T-helper 2 cell treated with Interferon-gamma antibody and Interleukin-4, amounts not matched to agents 100 ng/mL and 5 ng/mL, for 36 hours (primary cell): Measurements from ENCODE around the gene ADGRG7. TPM values are rescaled to one million over a fixed set of nuclear protein-coding genes. Genes with fewer than 3 reads are reported as not detected.

Experiments
- intact Hi-C: fragments of 100-400 bp; cut with micrococcal nuclease; formaldehyde crosslinking; loops from one replicate; pipeline ENCODE4 v1.15.1; 2023
- total RNA-seq: library from RNA; stranded (reverse); gene quantifications from 2 replicates; pipeline ENCODE4 v1.2.3, GENCODE V29; 2022

Gene ADGRG7
- total RNA-seq, 1 donor from 2014 or later: not detected

DNA sequence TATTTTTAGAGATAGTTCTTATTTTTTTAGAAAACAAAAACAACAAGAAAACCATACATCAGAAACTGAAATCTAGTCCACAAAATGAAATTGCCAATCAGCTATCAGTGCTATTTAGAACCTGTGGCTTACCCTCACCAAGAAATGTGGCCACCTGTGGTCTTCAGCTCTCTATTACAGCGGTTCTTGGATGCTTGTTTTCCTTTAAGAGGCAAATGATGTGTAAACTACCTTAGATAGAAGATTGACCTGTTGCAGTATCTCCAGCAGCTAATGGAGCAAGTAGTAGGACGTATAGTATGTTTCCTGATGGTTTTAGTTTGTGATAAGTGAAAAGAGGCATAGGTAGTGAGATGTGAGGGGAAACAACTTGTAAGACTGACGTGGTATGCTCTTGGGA lies 121.1 kb downstream of the ADGRG7 start:
- intact Hi-C loops: no loop called here

DNA sequence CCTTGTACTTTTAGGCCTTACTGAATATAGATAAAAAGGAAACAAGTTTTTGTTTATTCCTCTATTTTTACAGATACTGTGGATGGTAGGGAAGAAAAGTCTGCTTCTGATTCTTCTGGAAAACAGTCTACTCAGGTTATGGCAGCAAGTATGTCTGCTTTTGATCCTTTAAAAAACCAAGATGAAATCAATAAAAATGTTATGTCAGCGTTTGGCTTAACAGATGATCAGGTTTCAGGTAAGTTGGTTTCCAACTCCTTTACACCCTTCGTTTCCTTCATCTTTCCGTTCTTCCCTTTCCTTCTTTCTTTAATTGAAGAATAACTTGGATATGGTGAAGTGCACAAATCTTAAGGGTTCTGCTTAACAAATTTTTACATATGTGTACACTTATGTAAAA lies 123.0 kb downstream of the ADGRG7 start:
- intact Hi-C loops: no loop called here

DNA sequence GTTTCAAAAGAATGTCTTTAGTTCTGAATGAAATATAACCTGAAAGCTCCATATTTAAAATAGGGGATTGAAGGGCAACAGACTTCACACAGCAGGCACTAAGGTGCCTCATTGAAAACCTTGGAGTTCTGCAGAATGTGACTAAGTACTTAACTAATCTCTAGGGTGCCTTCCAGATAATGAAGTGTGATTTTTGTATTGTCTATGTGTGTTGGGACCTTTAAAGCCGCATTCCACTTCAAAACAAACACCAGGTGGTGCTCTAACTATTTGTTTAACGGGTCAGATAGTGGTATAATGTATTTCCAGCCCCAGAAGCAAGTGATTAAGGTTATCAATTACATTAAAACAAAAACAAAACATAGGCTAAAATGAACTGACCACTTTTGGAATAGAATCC lies 127.9 kb downstream of the ADGRG7 start:
- intact Hi-C loops: loop anchor here (5.0 kb wide), 1 partner anchor 645 kb away; no protein-coding TSS in a partner anchor

DNA sequence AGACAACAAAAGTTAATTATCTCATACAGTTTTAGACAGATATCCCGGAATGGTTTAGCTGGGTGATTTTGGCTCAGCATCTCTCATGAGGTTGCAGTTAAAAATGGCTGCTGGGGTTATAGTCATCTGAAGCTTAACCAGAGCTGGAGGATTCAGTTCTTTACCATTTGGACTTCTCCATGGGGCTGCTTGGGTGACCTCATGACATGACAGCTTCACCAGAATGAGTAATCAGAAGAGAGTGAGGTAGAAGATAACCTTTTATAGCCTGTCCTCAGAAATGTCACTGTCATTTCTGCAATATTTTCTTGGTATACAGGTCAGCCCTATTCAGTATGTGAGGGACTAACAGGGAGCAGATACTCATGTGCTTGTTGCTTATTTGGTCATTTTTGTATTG lies 130.8 kb downstream of the ADGRG7 start:
- intact Hi-C loops: no loop called here

DNA sequence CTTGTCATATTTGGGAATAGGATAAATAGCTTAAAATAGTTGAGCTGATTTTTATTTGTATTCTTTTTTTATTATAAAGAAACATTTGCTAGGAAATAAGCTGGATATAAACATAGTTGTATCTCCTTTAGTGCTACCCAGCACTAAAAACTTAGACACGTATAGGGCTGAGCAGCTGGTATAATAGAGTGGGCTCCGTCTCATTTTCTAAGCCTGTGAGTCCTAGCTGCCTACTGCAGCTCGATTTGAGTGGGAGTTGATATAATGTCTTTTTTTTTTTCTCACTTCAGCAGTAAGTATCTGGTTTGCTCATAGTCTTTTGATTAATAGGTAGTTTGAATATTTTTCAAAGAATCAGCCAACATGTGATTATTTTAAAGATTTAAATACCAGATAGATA lies 134.1 kb downstream of the ADGRG7 start:
- intact Hi-C loops: no loop called here

DNA sequence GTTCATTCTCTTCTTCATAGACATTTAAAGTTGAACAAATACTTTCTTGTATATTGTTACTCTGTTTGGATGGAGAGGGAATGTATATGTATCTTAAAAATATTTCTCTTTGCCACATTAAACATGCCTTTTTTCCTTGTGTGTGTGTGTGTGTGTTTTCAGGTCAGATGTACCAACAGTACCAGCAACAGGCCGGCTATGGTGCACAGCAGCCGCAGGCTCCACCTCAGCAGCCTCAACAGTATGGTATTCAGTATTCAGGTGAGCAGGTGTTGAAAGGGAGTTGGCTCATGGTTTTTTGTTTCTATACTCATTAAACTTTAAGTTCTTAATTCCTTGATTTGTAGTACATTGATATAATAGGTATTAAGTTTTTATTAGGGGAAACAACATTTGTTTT lies 135.3 kb downstream of the ADGRG7 start:
- intact Hi-C loops: no loop called here

Other genes with a start within 250 kb of the ADGRG7 start
- 43.3 and 44.9 TPM in 2 replicates for gene TOMM70, start 208.5 kb upstream of the ADGRG7 start, total RNA-seq
- gene LNP1, start 208.1 kb upstream of the ADGRG7 start, total RNA-seq: 1.4 and 1.8 TPM in 2 replicates
- gene TMEM45A, start 117.0 kb upstream of the ADGRG7 start, total RNA-seq: 0.32 and 0.68 TPM in 2 replicates
- 56.1 and 59.4 TPM in 2 replicates for gene TFG, start 99.9 kb downstream of the ADGRG7 start, total RNA-seq